Measurements from ENCODE around the gene CHRNB2. TPM values are rescaled to one million over a fixed set of nuclear protein-coding genes. Genes with fewer than 3 reads are reported as not detected.

Gene CHRNB2
- total and polyA plus RNA-seq, 2 donors (not counting 1 experiment from before 2014, with no cell fraction given), result 0.03 TPM; not detected in 1

GRCh38 chr1:154568157-154568815 lies 708 bp downstream of the CHRNB2 start:
- peaks cover 8 to 10% of the 10 kb centered on the region in 2 donors for H3K4me1 ChIP-seq (ENCODE audit: control insufficient read depth in 2 of 2, insufficient read depth in 2 of 2, low read length in 2 of 2)
- H3K79me2 ChIP-seq (ENCODE audit: control insufficient read depth, insufficient read depth, low read length), result no peaks in the 10 kb centered on the region
- Mint-ChIP-seq H3K4me3 (no peak overlapping the region), H3K27me3 (peaks cover 53% of the 10 kb centered on the region), H3K9me3 (ENCODE audit: insufficient read depth) (no peaks in the 10 kb centered on the region), H3K4me1 (peaks cover 5% of the 10 kb centered on the region), H3K27ac (no peak overlapping the region)
- 24% methylated on average over 8 of the region's 17 CpGs for WGBS (ENCODE audit: insufficient coverage)
- intact Hi-C loops (cut with micrococcal nuclease), result no loop called here
- H3K36me3 ChIP-seq (replicated peaks in 1 of 2; ENCODE audit: control extremely low read depth in 1 of 2, control insufficient read depth in 1 of 2, extremely low read depth in 1 of 2, insufficient read depth in 2 of 2, low read length in 1 of 2), result no peaks in the 10 kb centered on the region
- peak overlapping the region; percentile 10 for H3K9ac ChIP-seq (ENCODE audit: low read length)
- DNase-seq, result no peak
- H3K9me3 ChIP-seq (ENCODE audit: control extremely low read depth in 1 of 3, control insufficient read depth in 2 of 3, insufficient read depth in 1 of 3, low read length in 2 of 3), result peaks cover 0 to 16% (median 0%) of the 10 kb centered on the region in 3 donors
- no peaks in the 10 kb centered on the region for H4K20me1 ChIP-seq (ENCODE audit: control insufficient read depth, insufficient read depth, low read length, poor library complexity, severe bottlenecking)
- no peak overlapping the region for H2AFZ ChIP-seq (ENCODE audit: insufficient read depth, low read depth, low read length, poor library complexity, severe bottlenecking)
- ATAC-seq (ENCODE audit: low read depth), result no peak
- peak overlapping the region; percentile 58 for H3K4me2 ChIP-seq (replicated peaks; ENCODE audit: low read depth, low read length, poor library complexity, severe bottlenecking)
- TF ChIP-seq, protein P1, sequence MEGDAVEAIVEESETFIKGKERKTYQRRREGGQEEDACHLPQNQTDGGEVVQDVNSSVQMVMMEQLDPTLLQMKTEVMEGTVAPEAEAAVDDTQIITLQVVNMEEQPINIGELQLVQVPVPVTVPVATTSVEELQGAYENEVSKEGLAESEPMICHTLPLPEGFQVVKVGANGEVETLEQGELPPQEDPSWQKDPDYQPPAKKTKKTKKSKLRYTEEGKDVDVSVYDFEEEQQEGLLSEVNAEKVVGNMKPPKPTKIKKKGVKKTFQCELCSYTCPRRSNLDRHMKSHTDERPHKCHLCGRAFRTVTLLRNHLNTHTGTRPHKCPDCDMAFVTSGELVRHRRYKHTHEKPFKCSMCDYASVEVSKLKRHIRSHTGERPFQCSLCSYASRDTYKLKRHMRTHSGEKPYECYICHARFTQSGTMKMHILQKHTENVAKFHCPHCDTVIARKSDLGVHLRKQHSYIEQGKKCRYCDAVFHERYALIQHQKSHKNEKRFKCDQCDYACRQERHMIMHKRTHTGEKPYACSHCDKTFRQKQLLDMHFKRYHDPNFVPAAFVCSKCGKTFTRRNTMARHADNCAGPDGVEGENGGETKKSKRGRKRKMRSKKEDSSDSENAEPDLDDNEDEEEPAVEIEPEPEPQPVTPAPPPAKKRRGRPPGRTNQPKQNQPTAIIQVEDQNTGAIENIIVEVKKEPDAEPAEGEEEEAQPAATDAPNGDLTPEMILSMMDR (IDR thresholded peaks at IDR 0.05), result no peak
- TF ChIP-seq EZH2 (IDR thresholded peaks at IDR 0.05; ENCODE audit: borderline replicate concordance, insufficient read depth, low read depth, low read length, poor library complexity, severe bottlenecking), result no peak
- no peak overlapping the region for H3K27ac ChIP-seq (ENCODE audit: low read length in 2 of 2)
- ChIA-PET CTCF (interaction anchor here (1.0 to 1.5 kb wide), 4 partner anchors 9 to 493 kb away, joined by 3 to 5 read pairs (median 4); no protein-coding TSS in a partner anchor), POLR2A (interaction anchor here (0.5 kb wide), 1 partner anchor 317 kb away, joined by 3 read pairs; no protein-coding TSS in a partner anchor)
- H3K27me3 ChIP-seq (replicated peaks in 1 of 4; ENCODE audit: control extremely low read depth in 1 of 4, control insufficient read depth in 3 of 4, insufficient read depth in 4 of 4, low read length in 3 of 4), result peaks cover 0 to 47% (median 20%) of the 10 kb centered on the region in 4 experiments
- no peak overlapping the region for H3K4me3 ChIP-seq (ENCODE audit: control extremely low read depth in 1 of 5, extremely low read depth in 1 of 5, insufficient read depth in 1 of 5, low read depth in 2 of 5, low read length in 4 of 5)

GRCh38 chr1:154571244-154571963 lies 3.8 kb downstream of the CHRNB2 start:
- no peak overlapping the region for H2AFZ ChIP-seq (ENCODE audit: insufficient read depth, low read depth, low read length, poor library complexity, severe bottlenecking)
- POLR2A ChIA-PET, result no interaction called here
- TF ChIP-seq, protein P1 (IDR thresholded peaks at IDR 0.05), result no peak
- no peak for TF ChIP-seq EZH2 (IDR thresholded peaks at IDR 0.05; ENCODE audit: borderline replicate concordance, insufficient read depth, low read depth, low read length, poor library complexity, severe bottlenecking)
- H3K36me3 ChIP-seq (replicated peaks in 1 of 2; ENCODE audit: control extremely low read depth in 1 of 2, control insufficient read depth in 1 of 2, extremely low read depth in 1 of 2, insufficient read depth in 2 of 2, low read length in 1 of 2), result no peaks in the 10 kb centered on the region
- WGBS (ENCODE audit: insufficient coverage), result 97% methylated on average over 48 of the region's 59 CpGs
- H3K9ac ChIP-seq (ENCODE audit: low read length), result no peak overlapping the region
- no peak overlapping the region for H3K4me3 ChIP-seq (ENCODE audit: control extremely low read depth in 1 of 5, extremely low read depth in 1 of 5, insufficient read depth in 1 of 5, low read depth in 2 of 5, low read length in 4 of 5)
- no peak overlapping the region for H3K4me2 ChIP-seq (replicated peaks; ENCODE audit: low read depth, low read length, poor library complexity, severe bottlenecking)
- ATAC-seq (ENCODE audit: low read depth) (no peak), DNase-seq (no peak)
- peaks cover 0 to 36% (median 17%) of the 10 kb centered on the region in 4 experiments for H3K27me3 ChIP-seq (replicated peaks in 1 of 4; ENCODE audit: control extremely low read depth in 1 of 4, control insufficient read depth in 3 of 4, insufficient read depth in 4 of 4, low read length in 3 of 4)
- peaks cover 8 to 10% of the 10 kb centered on the region in 2 donors for H3K4me1 ChIP-seq (ENCODE audit: control insufficient read depth in 2 of 2, insufficient read depth in 2 of 2, low read length in 2 of 2)
- Mint-ChIP-seq H3K9me3 (ENCODE audit: insufficient read depth) (no peaks in the 10 kb centered on the region), H3K4me1 (peaks cover 5% of the 10 kb centered on the region), H3K4me3 (no peak overlapping the region), H3K27ac (no peak overlapping the region), H3K27me3 (peaks cover 43% of the 10 kb centered on the region)
- H3K27ac ChIP-seq (ENCODE audit: low read length in 2 of 2), result no peak overlapping the region
- intact Hi-C loops (cut with micrococcal nuclease), result no loop called here
- peaks cover 0 to 16% (median 0%) of the 10 kb centered on the region in 3 donors for H3K9me3 ChIP-seq (ENCODE audit: control extremely low read depth in 1 of 3, control insufficient read depth in 2 of 3, insufficient read depth in 1 of 3, low read length in 2 of 3)
- no peaks in the 10 kb centered on the region for H3K79me2 ChIP-seq (ENCODE audit: control insufficient read depth, insufficient read depth, low read length)
- H4K20me1 ChIP-seq (ENCODE audit: control insufficient read depth, insufficient read depth, low read length, poor library complexity, severe bottlenecking), result no peaks in the 10 kb centered on the region
- CTCF ChIA-PET, result no interaction called here

Measured in B cell (primary cell).